Spinal cord (tissue), 10 donors: ENCODE results near the gene ELANE. TPM values are rescaled to one million over a fixed set of nuclear protein-coding genes. Genes with fewer than 3 reads are reported as not detected.
"Not testable (repeated sequence)": the region's sequence is repeated elsewhere in the genome, so short reads cannot be mapped to it uniquely, and the experiment has no call there.

Experiments
- DNase-seq, 6 donors: peaks; one replicate each; pipeline versions ENCODE4 v3.0.0 to v3.0.0-alpha.2; 2013 to 2015; ENCODE audit warnings: low spot score in 6 of 6, low read depth in 4 of 6
- H3K27ac ChIP-seq: one replicate; pipeline ENCODE4 v1.5.1; 2013; ENCODE audit warnings: low read depth, low read length, control low read depth
- H3K27me3 ChIP-seq: one replicate; pipeline ENCODE4 v1.6.1; 2013; ENCODE audit warnings: low read length; ENCODE audit not compliant: control insufficient read depth, insufficient read depth
- H3K36me3 ChIP-seq: one replicate; pipeline ENCODE4 v1.6.1; 2013; ENCODE audit warnings: low read length; ENCODE audit not compliant: control insufficient read depth, insufficient read depth
- H3K4me1 ChIP-seq: one replicate; pipeline ENCODE4 v1.6.1; 2013; ENCODE audit warnings: low read length; ENCODE audit not compliant: control insufficient read depth, insufficient read depth
- H3K4me3 ChIP-seq: one replicate; pipeline ENCODE4 v1.5.1; 2013; ENCODE audit warnings: low read depth, low read length, control low read depth
- H3K9me3 ChIP-seq: one replicate; pipeline ENCODE4 v1.6.1; 2013; ENCODE audit warnings: low read length; ENCODE audit not compliant: control insufficient read depth, insufficient read depth
- WGBS: methylation state at CpG from one replicate; pipeline ENCODE4 v1.1.5; 2013; ENCODE audit warnings: missing lambda C conversion rate; ENCODE audit not compliant: insufficient coverage; 5-methylcytosine and 5-hydroxymethylcytosine counted together
- polyA plus RNA-seq, 2 donors: library from polyadenylated mRNA; unstranded; fragments of 120-200 nt; gene quantifications; one replicate each; pipeline ENCODE4 v1.2.1, GENCODE V29; 2013; ENCODE audit not compliant: insufficient read length in 2 of 2
- total RNA-seq, 2 donors: library from RNA; depleted of rRNA in 1 of 2; stranded (reverse); fragments of 120-200 nt in 1 of 2; fragments of >200 nt in 1 of 2; gene quantifications; one replicate each; pipeline versions ENCODE4 v1.2.3 to v1.2.4, GENCODE V29; 2013 to 2014
- donor health status: healthy.

Gene ELANE
- total and polyA plus RNA-seq, 4 donors: 0.18 to 23.5 (median 0.99) TPM; not detected in 1

DNA sequence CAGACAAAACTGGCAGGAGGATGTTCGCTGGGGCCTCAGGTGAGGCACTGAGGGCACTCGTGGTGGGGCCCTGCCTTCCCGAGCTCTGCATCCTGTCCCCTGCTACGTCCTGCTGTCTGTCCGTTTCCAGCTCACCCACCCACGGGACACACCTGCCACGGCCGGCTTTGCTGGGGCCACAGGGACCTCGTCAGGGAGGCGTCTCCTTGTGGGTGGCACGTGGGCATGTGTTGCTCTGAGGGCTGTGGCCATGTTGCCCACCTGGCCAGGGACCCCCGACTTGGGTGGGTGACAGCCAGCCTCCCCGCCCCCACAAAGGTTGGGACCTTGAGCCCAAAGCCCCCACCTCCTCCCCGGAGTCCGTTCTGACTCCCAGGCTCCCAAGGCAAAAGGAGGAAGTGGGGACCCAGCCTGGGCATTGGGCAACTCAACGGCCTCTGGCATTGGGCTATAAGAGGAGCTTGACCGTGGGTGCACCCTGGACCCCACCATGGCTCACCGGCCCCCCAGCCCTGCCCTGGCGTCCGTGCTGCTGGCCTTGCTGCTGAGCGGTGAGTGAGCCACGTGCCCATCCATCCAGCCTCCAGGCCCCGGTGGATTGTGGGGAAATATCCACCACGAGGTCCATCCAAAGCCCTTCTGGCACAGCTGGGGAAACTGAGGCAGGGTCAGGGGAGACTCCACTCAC, 11.4 kb upstream of the ELANE start, which contains the start of gene PRTN3:
PRTN3 (plus strand) TSS at position 481 of the 688 bp plus-strand sequence; CDS start at position 491, 10 bp downstream.
- H3K27me3 ChIP-seq: peaks cover 21% of the 10 kb centered on the region
- WGBS: 85% methylated on average over 24 of the region's 24 CpGs
- no peaks in the 10 kb centered on the region for H3K36me3 ChIP-seq
- H3K4me3 ChIP-seq: no peak within 1 kb of the TSS
- H3K27ac ChIP-seq: no peak within 1 kb of the TSS
- H3K4me1 ChIP-seq: peaks cover 13% of the 10 kb centered on the region
- DNase-seq: no peak
- H3K9me3 ChIP-seq: no peaks in the 10 kb centered on the region

DNA sequence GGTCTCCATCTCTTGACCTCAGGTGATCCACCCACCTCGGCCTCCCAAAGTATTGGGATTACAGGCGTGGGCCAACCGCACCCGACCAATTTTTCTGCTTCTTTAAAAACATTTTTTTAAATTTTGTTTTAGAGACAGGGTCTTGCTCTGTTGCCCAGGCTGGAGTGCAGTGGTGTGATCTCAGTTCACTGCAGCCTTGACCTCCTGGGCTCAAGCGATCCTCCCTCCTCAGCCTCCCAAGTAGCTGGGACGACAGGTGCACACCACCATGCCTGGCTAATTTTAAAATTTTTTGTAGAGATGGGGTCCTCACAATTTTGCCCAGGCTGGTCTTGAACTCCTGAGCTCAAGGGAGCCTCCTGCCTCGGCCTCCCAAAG, 9.3 kb upstream of the ELANE start:
- not testable (repeated sequence) for H3K27ac ChIP-seq, H3K9me3 ChIP-seq, H3K4me3 ChIP-seq, H3K36me3 ChIP-seq, DNase-seq
- Histone ChIP-seq H3K4me1 (peaks cover 15% of the 10 kb centered on the region), H3K27me3 (peaks cover 33% of the 10 kb centered on the region)
- WGBS: 87% methylated on average over 2 of the region's 7 CpGs

DNA sequence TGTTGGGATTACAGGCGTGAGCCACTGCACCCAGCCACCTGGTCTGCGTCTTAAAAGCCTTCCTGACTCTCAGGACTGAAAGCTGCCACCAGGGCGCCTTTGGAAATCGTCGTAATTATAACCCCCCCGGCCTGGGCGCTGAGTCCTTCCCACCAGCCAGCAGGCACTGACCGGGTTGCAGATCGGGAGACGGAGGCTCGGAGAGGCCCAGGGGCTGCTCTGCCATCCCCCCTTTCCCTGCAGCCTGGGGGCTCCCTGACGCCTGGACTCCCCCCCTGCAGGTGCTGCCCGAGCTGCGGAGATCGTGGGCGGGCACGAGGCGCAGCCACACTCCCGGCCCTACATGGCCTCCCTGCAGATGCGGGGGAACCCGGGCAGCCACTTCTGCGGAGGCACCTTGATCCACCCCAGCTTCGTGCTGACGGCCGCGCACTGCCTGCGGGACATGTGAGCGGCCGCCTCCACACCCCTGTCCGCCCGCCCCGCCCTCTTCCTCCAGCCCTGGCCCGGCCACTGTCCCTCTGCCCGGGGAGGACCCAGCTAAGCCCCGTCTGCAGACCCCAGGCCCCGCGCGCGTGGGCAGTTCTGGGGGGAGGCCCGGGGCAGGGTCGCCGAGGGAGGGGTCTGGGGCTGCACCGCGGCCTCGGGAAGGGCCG, 8.8 kb upstream of the ELANE start:
- WGBS: 5% methylated on average over 46 of the region's 46 CpGs
- H3K9me3 ChIP-seq: no peaks in the 10 kb centered on the region
- no peak for DNase-seq
- no peak overlapping the region for H3K4me3 ChIP-seq
- H3K4me1 ChIP-seq: peaks cover 18% of the 10 kb centered on the region
- no peak overlapping the region for H3K27ac ChIP-seq
- no peaks in the 10 kb centered on the region for H3K36me3 ChIP-seq
- H3K27me3 ChIP-seq: peaks cover 37% of the 10 kb centered on the region

DNA sequence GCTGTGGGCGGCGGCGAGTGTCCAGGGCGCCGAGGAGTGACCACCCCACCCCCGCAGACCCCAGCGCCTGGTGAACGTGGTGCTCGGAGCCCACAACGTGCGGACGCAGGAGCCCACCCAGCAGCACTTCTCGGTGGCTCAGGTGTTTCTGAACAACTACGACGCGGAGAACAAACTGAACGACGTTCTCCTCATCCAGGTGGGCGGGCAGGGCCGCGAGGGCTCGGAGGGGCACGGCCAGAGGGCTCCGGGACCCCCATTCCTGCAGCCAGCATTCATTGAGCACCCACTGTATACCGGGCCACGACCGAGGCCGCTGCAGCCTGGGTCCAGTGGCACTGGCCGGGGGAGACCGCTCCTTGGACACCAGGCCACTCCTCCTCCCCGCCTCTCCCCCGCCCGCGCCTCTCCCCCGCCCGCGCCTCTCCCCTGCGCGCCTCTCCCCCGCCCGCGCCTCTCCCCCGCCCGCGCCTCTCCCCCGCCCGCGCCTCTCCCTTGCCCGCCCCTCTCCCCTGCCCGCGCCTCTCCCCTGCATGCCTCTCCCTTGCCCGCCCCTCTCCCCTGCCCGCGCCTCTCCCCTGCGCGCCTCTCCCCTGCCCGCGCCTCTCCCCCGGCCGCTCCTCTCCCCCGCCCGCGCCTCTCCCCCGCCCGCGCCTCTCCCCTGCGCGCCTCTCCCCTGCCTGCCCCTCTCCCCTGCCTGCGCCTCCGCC, 8.1 kb upstream of the ELANE start:
- Histone ChIP-seq H3K27me3 (peaks cover 39% of the 10 kb centered on the region), H3K4me3 (no peak overlapping the region), H3K36me3 (no peaks in the 10 kb centered on the region), H3K9me3 (no peaks in the 10 kb centered on the region), H3K27ac (no peak overlapping the region), H3K4me1 (peaks cover 17% of the 10 kb centered on the region)
- no peak for DNase-seq
- WGBS: 18% methylated on average over 35 of the region's 70 CpGs

DNA sequence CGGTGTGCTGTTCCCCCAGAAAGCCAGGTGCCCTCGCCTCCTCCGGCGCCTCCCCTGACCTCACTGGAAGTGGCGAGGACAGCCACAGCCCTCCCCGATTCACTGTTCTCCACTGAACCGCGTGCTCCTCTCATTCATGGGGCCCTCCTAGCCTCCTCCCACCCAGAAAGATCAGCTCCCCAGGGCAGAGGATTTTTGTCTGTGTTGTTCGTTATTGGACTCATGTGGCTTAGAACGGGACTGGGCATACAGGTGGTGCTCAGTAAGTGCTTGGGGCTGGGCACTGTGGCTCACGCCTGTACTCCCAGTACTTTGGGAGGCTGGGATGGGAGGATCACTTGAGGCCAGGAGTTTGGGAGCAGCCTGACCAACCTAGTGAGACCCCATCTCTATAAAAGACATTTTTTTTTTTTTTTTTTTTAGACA, 7.5 kb upstream of the ELANE start:
- peaks cover 39% of the 10 kb centered on the region for H3K27me3 ChIP-seq
- no peaks in the 10 kb centered on the region for H3K9me3 ChIP-seq
- H3K36me3 ChIP-seq: no peaks in the 10 kb centered on the region
- WGBS: 32% methylated on average over 7 of the region's 11 CpGs
- no peak overlapping the region for H3K4me3 ChIP-seq
- H3K4me1 ChIP-seq: peaks cover 15% of the 10 kb centered on the region
- no peak for DNase-seq
- H3K27ac ChIP-seq: no peak overlapping the region

DNA sequence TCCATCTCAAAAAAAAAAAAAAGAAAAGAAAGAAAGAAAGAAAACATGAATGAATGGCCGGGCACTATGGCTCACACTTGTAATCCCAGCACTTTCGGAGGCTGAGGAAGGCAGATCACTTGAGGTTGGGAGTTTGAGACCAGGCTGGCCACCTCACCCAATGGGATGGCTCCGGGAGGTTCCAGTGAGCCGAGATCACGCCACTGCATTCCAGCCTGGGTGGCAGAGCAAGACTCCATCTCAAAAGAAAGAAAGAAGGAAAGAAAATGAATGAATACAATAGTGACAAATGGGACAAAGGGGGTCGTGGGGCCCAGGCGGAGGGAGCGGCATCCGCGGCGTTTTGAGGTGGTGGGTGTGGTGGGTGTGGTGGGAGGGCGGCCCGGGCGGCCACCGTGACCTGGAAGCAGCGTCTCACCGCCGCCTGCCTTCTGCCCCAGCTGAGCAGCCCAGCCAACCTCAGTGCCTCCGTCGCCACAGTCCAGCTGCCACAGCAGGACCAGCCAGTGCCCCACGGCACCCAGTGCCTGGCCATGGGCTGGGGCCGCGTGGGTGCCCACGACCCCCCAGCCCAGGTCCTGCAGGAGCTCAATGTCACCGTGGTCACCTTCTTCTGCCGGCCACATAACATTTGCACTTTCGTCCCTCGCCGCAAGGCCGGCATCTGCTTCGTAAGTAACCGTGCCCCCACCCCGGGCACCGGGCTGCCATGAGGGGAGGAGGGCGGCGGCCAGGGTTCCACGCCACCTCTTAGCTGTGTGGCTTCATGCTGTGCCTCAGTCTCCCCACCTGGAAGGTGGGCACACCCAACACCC, 6.2 kb upstream of the ELANE start:
- Histone ChIP-seq H3K36me3 (no peaks in the 10 kb centered on the region), H3K27ac (no peak overlapping the region), H3K27me3 (peaks cover 39% of the 10 kb centered on the region), H3K4me3 (no peak overlapping the region), H3K9me3 (no peaks in the 10 kb centered on the region), H3K4me1 (peaks cover 22% of the 10 kb centered on the region)
- no peak for DNase-seq
- WGBS: 58% methylated on average over 33 of the region's 37 CpGs

DNA sequence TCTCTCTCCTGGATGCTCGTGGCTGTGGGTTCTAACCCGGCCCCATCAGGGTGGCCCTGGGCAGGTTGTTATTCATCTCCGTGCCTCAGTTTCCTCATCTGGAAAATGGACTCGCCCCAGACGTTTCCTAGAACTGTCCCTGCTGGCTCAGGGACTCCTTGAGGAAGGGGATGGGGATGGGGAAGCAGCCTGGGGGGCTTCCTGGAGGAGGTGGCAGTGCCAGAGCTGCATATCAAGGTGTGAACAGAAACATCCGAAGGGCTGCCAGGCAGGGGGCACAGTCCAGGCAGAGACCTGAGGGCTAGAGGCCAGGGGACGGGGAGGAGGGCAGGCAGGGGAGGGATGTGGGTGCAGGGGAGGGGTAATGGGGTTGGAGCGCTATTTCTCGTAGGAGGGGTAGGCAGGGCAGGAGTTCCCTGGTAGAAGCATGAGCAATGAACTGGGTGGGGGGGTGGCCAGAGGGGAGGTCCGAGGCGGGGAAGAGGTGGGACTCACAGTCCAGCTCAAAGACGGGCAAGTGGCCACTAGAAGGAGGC, 3.6 kb upstream of the ELANE start:
- H3K4me3 ChIP-seq: no peak overlapping the region
- DNase-seq: no peak
- H3K9me3 ChIP-seq: no peaks in the 10 kb centered on the region
- H3K27ac ChIP-seq: no peak overlapping the region
- H3K27me3 ChIP-seq: peaks cover 43% of the 10 kb centered on the region
- H3K36me3 ChIP-seq: no peaks in the 10 kb centered on the region
- H3K4me1 ChIP-seq: peaks cover 18% of the 10 kb centered on the region
- WGBS: 57% methylated on average over 12 of the region's 12 CpGs

DNA sequence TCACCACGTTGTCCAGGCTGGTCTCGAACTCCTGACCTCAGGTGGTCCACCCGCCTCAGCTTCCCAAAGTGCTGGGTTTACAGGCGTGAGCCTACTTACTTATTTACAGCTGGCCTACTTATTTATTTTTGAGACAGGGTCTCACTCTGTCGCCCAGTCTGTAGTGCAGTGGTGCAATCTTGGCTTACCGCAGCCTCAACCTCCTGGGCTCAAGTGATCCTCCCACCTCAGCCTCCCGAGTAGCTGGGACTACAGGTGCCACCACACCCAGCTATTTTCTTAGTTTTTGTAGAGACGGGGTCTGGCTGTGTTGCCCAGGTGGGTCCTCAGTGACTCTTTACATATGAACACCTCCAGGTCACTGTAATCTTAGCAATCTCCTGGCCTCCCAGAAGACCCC, 2.9 kb upstream of the ELANE start:
- DNase-seq, H3K4me3 ChIP-seq, H3K27ac ChIP-seq, H3K9me3 ChIP-seq, H3K36me3 ChIP-seq: not testable (repeated sequence)
- Histone ChIP-seq H3K4me1 (peaks cover 12% of the 10 kb centered on the region), H3K27me3 (peaks cover 38% of the 10 kb centered on the region)
- 91% methylated on average over 7 of the region's 8 CpGs for WGBS
